Superior temporal gyrus (tissue), 1 donor: Measurements from ENCODE around the gene RGMB.

Source experiments
- DNase-seq: peaks from one replicate; pipeline ENCODE4 v3.0.0-alpha.2; 2016; ENCODE audit errors: extremely low spot score

Gene RGMB

DNA sequence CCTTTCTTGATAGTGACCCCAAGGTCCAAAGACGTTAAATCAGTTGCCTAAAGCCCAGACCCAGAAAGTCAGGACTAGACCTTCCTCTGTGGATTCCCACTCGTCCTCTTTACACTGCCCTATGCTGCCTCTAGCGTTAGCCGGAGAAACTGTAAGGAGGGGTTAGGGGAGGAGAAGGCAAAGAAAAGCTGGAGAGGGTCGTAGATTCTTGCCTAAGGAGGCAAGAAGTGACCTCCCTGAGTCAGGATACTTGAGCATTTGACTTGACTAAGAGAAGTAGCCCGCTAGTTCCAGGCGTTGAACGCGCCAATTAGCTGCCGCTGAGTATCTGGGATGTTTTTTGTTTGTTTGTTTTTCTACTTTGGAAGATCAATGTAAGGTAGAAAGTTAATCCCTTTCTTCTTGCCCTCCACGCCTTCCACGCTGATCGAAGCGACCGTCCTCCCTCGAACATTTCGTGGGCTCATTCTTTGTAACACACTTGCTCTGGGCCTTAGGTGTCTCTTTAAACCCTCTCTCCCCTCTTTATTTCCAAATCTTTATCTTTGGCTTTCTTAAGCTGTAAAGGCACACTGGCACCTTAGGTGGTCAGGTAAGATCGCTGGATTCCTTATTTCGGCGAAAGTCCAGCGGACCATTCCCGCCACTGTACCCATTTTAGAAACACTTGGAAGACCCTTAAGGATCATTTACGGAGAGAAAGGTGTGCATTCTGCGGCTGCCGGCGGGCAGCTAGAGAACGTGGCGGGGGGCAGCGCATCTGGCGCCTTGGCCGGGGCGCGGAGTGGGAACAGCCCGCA is 5.1 kb upstream of the RGMB start:
- DNase-seq = peak; percentile 89

DNA sequence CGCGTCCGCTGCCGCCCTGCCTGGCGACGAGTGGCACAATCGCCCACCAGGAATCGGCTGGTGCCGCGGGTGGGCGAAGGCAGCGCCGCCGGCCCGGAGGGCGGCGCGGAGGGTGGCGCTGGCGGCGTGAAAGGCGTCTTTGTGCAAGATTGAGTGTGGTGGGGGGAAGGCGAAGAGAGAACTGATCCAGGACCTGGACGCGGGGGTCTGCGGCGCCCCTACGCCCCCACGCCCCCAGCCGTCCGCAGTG is 4.6 kb upstream of the RGMB start:
- no peak for DNase-seq

DNA sequence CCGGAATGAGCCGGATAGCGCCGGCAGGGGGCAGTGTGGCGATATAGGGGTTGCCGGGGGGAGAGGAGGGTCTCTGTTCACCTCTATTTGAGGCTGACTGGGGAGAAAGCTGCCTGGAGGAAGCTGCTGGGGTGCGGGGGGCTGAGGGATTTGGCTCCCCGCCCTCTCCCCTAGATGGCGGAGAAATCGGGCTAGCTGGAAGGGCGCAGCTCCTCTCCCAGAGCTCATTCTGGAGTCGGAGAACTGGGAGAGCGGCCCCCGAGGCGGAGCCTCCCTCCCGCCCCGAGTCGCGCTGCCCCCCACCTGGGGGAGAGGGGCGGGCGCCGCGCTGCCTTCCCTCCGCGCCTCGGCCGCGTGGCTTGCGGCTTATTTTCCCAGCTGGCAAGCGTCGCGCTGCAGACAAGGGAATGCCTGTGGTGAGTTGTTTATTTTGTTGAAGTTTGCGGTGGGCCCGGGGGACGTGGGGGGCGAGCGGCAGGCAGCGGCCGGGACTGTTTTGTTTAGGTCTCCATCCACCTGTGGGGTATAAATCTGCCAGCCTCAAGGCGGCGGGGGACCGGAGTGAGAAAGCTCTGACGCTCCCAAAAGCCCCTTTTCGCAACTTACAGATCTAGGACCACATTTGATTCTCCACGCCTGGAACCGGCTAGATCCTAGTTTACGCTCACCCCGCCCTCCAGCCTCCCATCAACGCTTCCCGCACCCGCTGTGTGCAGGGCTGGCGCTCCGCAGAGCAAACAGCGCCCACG is 4.1 kb upstream of the RGMB start:
- no peak for DNase-seq

DNA sequence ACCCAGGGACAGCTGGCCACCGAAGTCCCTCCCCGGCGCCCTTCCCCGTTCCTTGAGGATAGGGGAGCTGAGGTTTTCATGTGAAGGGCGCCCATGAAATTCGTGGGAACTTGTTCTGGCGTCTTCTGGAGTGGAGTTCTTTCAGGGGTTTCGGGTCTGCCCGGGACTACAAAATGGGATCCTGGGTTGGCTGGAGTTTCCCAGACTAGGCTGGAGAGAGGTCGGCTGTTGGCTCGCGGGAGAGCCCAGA is 3.6 kb upstream of the RGMB start:
- peak; percentile 63 for DNase-seq

DNA sequence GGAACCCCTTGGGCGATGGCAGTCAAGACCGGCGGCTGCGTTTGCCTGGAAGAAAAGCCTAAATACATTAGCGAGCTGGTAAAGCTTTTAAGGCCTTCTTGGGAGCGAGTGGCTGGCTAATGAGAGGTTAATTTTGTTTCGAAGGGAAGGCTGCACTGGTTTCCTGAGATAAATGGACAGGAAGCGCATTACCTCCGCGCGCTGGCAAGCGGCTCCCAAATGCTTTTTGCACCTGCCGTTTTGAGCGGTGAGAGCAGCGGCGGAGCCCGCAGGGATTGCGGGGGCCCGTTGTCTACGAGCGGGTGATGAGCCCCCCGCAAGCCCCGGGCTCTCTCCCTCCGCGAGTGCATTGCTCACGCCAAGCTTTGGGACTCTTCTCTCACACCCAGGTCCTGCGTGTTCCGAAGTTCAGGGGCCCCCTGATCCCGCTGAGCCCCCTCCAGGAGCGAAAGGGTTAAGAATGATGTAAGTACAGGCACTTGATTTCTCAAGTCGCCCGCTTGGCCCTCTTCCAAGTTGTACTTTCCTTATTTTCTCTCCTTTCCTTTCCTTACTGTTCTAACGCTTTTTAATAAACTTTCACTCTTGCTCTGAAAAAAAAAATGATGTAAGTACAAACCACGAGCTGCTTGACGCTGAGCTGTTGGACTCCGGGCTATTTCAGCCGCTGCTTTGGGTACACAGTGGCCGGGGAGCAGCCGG is 3.1 kb upstream of the RGMB start:
- peak; percentile 81 for DNase-seq

DNA sequence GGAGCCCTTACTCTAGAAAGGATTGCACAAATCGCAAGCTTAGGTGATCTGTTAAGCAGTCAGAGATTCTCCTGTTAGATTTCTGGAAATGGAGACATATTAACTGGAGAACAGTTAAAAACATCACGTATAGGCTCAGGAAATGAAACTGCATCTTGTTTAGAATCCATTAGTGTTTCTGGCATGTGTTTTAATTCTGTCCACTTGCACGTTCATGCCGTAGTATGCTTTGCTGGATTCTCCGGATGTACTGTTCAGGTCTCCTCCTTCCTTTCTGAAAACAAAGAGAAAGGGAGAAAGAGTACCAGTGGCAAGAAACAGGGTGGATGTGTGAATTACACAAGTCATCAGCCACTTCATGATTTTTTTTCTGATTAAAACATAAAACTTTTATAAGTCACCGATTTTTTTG is 2.5 kb upstream of the RGMB start:
- DNase-seq = no peak

DNA sequence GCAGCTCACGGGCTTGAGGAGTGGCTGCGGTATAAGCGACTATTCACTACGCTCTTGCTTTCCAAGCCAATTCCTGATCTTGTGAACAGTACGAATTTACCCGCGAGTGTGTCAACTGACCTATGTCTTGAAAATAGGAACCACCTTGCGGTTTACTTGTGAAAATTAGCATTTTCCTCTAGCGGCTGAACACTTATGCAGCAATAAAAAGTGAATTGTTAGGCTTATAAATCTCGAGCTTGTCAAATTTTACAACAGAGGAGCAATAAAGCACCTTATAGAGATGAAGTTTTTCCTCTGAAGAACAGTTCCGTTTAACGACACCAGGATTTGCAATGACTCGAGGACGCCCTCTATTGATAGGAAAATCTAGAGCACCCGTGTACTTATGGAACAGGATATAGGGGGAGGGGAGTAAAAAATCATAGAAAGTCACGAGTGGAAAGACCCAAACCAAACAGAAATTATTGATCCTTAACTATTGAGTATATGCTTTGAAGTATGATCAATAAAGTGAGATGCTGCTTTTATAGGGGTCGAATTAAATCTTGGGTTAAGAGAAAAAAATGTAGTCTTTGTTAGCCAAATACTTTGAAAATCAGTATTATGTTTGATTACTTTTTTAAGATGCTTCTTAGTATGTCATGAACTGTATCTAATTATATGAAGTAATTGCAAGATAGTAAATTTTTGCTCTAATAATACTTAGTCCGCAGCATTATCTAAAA is 1.9 kb upstream of the RGMB start:
- peak; percentile 98 for DNase-seq

DNA sequence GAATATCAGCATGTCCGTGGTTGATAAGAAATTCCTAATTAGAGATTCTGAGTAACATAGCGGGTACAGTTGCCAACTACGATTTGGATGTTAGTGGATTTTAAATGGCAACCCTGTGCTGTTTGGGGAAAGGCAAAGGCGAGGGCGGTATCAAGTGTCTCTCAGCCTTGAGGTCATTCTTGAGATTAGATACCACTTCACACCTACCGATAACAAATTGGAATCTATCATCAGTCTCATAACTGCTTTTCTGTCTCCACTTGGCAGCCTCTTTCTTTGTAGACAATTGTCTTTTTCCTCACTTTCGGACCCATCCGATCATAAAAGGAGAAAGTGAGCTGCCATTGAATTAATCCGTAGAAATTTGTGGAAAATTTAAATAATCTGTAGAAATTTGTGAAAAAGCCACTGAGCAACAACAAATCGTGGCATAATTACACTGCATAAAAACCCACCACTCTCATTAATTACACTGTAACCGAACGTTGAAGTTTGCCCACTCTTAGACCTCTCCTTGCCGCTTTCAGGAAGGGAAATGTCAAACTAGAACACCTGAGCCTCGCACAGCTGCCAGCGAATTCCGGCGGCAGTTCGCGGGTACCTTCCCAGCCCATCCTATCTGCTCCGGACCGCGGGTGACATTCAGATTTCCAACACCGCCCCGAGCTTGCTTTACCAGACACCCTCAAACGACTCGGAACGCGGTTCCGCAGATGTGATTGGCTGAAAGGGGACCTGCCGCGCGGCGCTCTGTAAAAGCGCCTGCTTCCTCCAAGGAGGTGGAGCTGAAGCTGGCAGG is 849 bp upstream of the RGMB start:
- DNase-seq = no peak

DNA sequence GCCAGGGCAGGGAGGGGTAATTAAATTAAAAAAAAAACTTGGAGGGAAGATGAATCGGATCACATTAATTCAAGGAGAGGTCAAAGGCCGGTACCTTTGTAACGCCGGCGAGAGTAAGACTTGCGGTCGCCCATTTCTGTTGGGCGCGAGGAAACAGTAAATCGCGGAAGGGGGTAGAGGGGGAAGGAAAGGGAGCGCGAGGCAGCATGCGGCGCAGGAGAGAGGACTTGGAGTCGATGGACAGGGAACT is 324 bp upstream of the RGMB start:
- no peak for DNase-seq

DNA sequence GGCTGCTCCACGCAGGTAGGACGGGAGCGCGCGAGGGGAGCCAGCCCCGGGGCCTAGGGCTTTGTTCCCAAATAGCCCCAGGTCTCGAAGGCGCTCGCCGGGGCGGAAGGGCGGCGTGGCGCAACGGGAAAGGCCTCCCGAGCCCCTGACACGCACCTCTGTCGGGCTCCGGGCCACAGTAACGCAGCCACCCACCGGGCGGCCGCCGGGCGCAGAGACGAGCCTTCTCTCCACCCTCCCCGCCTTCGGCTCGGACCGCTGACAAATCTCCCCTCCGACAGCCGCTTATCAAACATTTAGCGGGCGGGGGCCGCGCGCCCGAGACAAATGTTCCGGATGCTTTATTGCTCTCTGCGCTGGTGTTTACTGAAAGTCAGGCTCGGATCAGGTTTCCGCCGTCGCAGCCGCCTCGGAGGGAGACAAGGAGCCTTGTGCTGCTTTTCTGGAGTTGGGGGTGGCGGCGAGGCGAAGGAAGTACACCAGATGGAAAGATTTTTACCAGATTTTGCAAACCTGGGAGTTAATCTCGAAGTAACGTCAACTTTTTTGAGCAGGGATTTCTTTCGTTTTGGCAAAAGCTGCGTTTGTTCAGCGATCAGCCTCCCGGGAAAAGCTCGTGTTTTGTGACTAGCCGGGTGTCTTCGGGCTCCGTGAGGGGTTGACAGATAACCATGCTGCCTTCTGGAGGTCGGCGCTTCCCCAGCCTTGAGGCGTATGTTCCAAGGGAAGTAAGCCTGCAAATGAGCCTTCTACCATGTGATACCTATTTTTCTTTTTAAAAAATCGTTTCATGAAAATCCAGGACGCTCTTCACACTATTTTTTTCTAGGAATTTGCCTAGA is 950 bp downstream of the RGMB start:
- no peak for DNase-seq

DNA sequence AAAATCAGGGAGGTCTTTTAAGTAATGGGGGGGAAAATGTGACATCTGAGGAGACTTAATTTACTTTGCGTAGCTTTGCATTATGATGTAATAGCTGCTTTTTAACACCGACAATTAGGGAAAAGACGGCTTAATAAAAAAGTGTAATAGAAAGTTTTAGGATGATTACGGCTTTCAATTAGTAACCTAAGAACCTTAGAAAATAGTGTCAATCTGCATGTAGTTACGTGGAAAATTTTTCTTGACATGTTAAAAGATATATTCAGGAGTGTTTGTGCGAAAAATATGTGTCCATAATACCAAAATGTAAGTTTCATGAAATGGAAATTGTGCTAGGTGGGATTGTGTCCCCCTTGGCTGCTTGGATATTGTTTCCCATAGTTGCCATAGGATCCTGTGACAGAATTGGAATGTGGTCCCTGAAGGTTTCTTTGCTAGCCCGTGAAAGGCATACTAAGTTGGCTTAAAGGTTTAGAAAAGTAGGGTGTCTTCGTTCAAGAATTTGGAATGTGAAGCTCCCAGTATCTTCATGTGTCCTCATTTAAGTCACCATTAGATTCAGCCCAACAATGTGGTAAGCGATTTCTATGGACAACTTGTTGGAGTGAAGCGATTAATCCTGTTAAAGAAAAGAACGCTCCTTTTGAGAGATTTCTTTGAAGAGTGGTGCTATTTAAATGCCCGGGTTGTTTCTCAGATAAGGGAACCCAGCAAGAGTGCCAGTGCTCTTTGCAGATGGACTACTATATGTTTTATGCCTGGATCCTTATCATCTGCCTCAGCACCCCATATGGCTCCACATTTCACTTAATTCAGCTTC is 2.0 kb downstream of the RGMB start:
- no peak for DNase-seq

DNA sequence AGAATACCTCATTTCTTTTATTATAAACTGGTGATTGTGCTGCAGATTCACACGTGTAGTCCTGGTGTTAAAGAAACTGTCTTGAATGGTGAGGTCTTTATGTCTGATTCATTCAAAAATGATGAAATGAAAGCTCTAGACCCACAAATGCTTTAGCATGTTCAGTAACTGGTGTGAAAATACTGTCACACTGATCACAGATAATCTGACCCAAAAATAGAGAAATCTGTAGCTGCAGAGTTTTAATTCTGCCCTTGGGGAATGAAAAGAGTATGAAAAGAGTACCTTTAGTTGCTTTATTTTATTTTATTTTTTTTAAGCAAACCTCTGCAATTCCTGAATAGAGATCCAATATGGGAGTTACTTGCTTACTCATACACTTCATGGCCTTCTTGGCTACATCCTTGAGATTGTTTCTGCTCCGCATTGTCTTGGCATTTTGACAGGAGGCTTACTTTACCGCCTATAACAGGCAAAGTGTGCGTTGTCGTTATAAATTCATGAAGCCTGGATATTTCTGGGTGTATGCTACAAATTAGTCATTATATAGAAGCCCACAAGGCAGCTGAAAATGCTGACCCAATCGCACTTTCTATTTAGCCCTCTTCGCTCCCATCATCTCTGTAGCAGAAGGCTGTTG is 2.7 kb downstream of the RGMB start:
- DNase-seq = no peak

DNA sequence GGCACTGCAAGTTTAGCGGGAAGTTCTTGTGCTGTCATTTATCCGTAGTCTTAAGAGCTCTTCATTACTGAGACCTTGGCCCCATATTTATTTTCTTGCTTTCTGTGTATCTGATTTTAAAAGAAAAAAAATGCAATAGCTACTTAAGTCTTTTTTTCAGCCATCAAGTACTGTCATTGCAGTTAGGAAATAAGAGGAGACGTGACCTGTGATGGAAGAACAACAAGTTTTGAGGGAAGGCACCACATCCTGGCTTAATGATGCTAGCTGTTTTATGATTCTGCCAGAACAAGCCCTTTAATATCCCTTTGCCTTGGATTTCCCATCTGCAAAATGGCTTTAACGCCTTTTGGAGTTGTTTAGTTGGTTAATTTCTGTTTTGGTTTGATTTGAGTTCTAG is 3.8 kb downstream of the RGMB start:
- DNase-seq = no peak

DNA sequence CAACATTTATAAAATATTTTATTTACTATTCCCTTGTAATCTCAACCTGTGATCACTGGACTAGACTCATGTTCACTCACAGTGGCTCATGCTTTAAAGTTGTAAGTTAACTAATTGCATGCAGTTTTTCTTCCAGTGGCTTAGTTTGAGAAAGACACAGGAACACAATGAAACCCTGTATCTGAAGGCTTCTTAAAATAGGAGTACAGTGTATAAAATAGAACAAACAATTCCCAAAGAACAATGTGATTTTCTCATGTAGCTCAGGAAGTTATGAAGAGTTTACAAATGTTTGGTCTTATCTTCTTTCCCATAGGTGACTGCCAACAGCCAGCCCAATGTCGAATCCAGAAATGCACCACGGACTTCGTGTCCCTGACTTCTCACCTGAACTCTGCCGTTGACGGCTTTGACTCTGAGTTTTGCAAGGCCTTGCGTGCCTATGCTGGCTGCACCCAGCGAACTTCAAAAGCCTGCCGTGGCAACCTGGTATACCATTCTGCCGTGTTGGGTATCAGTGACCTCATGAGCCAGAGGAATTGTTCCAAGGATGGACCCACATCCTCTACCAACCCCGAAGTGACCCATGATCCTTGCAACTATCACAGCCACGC is 5.9 kb downstream of the RGMB start:
- no peak for DNase-seq

DNA sequence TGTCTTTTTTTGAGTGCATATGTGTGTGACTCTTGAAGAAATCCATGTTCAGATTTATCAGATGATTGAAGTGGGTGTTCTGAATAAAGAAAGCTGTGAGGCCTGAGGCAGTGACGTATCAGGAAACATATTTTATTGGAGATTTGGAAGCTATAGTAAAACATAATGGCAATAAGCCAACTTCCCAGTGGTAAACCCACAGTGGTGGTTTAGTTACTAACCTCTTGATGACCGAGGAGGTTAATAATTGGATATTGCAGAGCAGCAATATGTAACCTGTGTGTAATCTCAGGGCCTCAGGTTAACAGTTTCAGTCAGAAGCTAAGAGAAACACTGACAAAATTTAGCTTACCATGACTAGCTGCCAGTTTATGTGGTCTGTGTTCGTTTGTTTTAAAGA is 6.9 kb downstream of the RGMB start:
- DNase-seq = no peak

DNA sequence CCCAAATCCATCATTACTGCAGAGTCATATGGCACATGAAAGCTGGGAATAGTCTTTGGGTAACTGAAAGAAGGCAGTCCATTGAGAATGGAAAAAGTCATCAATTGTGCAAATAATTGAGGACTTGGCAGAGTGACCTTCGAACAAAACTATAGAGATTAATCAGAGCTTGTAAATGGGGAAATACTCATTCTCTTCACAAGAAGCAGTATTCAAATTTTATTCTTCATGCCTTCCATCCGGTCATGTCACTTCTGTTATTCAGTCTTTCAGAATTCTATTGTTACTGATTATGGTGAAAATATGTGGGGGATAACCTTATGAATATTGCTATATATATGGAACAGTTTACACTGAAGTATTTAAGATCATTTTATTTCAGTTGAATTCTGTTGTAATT is 8.1 kb downstream of the RGMB start:
- no peak for DNase-seq

DNA sequence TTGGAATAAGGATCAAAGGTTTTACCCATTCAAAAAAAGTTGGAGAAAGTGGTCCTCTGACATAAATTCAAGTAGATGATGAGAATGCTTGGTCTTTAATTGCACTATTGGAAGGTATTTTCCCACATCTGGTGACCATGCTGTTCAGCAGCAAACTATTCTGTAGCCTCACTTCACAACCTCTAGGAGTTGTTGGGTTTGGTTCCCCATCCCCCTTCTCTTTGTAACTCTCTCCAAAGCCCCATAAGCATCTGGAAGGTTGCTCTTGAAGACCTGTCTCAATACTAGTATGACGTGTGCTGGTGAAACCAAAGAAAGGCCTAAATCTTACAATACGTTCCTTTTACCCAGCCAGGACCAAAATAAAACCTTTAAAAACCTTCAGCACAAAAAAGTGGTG is 8.5 kb downstream of the RGMB start:
- DNase-seq = no peak

DNA sequence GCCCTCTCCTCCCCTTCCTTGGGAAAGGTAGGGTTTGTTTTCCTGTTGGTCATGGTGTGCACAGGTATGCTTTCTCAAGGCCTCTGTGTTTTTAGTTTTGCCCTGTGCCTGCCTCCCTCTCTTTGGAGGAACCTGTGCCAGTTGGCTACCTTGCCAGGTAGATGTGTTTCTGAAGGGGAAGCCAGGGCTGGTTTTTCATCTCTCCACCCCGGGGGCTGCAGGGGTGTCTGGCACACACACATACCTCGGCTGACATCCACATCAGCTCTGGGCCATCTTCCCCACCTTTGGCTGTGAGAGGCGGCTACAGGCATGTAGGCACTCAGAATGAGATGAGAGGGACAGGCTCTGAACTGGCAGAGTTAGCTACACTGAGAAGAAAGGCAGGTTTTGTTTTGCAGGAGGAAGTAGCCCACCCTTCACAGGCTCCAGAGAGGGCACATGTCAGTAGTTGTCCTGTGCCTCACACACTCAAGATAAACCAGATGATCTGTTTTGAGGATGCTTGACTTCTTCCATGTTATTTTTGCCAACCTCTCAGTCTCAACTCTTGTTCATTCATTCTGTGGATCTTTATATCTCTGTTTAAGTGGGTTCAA is 9.7 kb downstream of the RGMB start:
- no peak for DNase-seq

DNA sequence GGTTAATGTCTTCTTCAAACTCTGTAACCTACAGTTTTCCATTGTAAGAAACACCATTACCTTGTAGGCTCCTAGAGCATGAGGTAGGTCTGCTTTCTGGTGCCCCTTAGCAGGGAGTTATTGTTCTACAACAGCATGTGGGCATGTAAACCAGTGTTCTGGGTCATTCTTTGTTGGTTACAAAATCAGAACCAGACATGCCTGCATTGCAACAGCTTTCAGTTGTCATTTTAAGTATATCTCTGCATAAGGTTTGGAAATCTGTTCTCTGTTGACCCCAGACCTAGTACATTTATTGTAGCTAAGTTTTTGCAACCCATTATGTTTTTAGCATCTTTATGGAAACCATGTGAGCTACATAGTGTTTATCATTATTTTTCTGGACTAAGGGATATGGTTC is 10.9 kb downstream of the RGMB start:
- DNase-seq = no peak
